ENCODE measurements around the gene URI1. TPM values are rescaled to one million over a fixed set of nuclear protein-coding genes. Genes with fewer than 3 reads are reported as not detected.

URI1 gene
- total and polyA plus RNA-seq, 7 donors: 20.8 to 69.2 (median 54.6) TPM

DNA sequence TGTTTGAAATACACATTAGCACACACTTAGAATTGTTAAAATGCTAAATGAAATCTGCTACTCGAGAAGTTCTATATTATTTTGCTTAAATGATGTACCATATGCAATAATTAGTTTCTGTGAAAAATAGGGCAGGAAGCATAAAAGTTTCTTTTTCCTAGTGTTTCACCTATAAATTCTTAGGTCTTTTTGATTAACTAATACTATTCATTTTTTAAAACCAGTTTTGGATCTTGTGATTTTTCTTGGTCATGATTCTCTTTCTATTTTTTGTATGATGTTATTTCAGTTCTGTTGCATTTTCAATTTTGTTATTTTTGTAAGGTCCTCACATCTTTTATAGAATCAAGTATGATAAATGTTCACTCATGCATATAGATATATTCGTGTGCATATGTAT, 66.1 kb downstream of the URI1 start:
- TF ChIP-seq POLR2AphosphoS5 (IDR thresholded peaks at IDR 0.05): no peak
- no peak for TF ChIP-seq EP300 (IDR thresholded peaks at IDR 0.05)
- no peak for TF ChIP-seq POLR2A (IDR thresholded peaks at IDR 0.05)
- TF ChIP-seq CTCF (IDR thresholded peaks at IDR 0.05): no peak
- 96 to 97% methylated on average over 2 of the region's 2 CpGs for WGBS, 2 donors
- H3K4me1 ChIP-seq: peaks cover 0 to 13% (median 0%) of the 10 kb centered on the region in 4 donors
- H3K27me3 ChIP-seq: no peaks in the 10 kb centered on the region
- intact Hi-C loops (cut with DNase I): no loop called here
- no peak overlapping the region for H3K4me3 ChIP-seq
- no peak for DNase-seq
- no peak overlapping the region for H3K27ac ChIP-seq
- H3K36me3 ChIP-seq: peaks cover 4 to 38% (median 10%) of the 10 kb centered on the region in 4 donors
- H3K9me3 ChIP-seq: no peaks in the 10 kb centered on the region

- no peak for TF ChIP-seq CTCF (IDR thresholded peaks at IDR 0.05)
- TF ChIP-seq POLR2A (IDR thresholded peaks at IDR 0.05): no peak
- TF ChIP-seq POLR2AphosphoS5 (IDR thresholded peaks at IDR 0.05): no peak
- TF ChIP-seq EP300 (IDR thresholded peaks at IDR 0.05): no peak
- Histone ChIP-seq H3K36me3 (peaks cover 4 to 39% (median 10%) of the 10 kb centered on the region in 4 donors), H3K27me3 (no peaks in the 10 kb centered on the region), H3K9me3 (no peaks in the 10 kb centered on the region), H3K27ac (no peak overlapping the region), H3K4me1 (peaks cover 0 to 7% (median 0%) of the 10 kb centered on the region in 4 donors), H3K4me3 (no peak overlapping the region)
- intact Hi-C loops (cut with DNase I): no loop called here
- DNase-seq: no peak
- 95 to 97% methylated on average over 10 of the region's 10 CpGs for WGBS, 2 donors
These were observed 67.0 kb downstream of the URI1 start for GRCh38 chr19:30009013-30009412.

GRCh38 chr19:30011051-30011578, 69.1 kb downstream of the URI1 start:
- Histone ChIP-seq H3K9me3 (no peaks in the 10 kb centered on the region), H3K4me3 (no peak overlapping the region), H3K27me3 (no peaks in the 10 kb centered on the region), H3K27ac (no peak overlapping the region), H3K36me3 (peaks cover 2 to 46% (median 7%) of the 10 kb centered on the region in 4 donors), H3K4me1 (no peaks in the 10 kb centered on the region)
- WGBS, 2 donors: 92 to 96% methylated on average over 9 of the region's 9 CpGs
- TF ChIP-seq CTCF (IDR thresholded peaks at IDR 0.05) (no peak), POLR2A (IDR thresholded peaks at IDR 0.05) (no peak), POLR2AphosphoS5 (IDR thresholded peaks at IDR 0.05) (no peak), EP300 (IDR thresholded peaks at IDR 0.05) (no peak)
- DNase-seq: no peak
- intact Hi-C loops (cut with DNase I): no loop called here

- Histone ChIP-seq H3K4me3 (no peak overlapping the region), H3K9me3 (no peaks in the 10 kb centered on the region), H3K36me3 (peaks cover 0 to 33% (median 0%) of the 10 kb centered on the region in 4 donors), H3K4me1 (no peaks in the 10 kb centered on the region), H3K27me3 (no peaks in the 10 kb centered on the region), H3K27ac (no peak overlapping the region)
- intact Hi-C loops (cut with DNase I): no loop called here
- TF ChIP-seq POLR2AphosphoS5 (IDR thresholded peaks at IDR 0.05) (no peak), CTCF (IDR thresholded peaks at IDR 0.05) (no peak), EP300 (IDR thresholded peaks at IDR 0.05) (no peak), POLR2A (IDR thresholded peaks at IDR 0.05) (no peak)
- 96% methylated on average over 3 of the region's 3 CpGs for WGBS, 2 donors
- DNase-seq: no peak
These were observed 72.7 kb downstream of the URI1 start for GRCh38 chr19:30014770-30015169.

GRCh38 chr19:30017172-30017571, 75.1 kb downstream of the URI1 start:
- no peak for TF ChIP-seq CTCF (IDR thresholded peaks at IDR 0.05)
- TF ChIP-seq POLR2AphosphoS5 (IDR thresholded peaks at IDR 0.05): no peak
- no peak for TF ChIP-seq EP300 (IDR thresholded peaks at IDR 0.05)
- no peak for TF ChIP-seq POLR2A (IDR thresholded peaks at IDR 0.05)
- Histone ChIP-seq H3K4me3 (no peak overlapping the region), H3K9me3 (no peaks in the 10 kb centered on the region), H3K27ac (no peak overlapping the region), H3K36me3 (peaks cover 0 to 21% (median 0%) of the 10 kb centered on the region in 4 donors), H3K4me1 (no peaks in the 10 kb centered on the region), H3K27me3 (no peaks in the 10 kb centered on the region)
- intact Hi-C loops (cut with DNase I): no loop called here
- no peak for DNase-seq

All from sigmoid colon (tissue), 7 donors.